ENCODE data around the gene PPP1R9B.

The PPP1R9B gene

GRCh38 chr17:50187751-50188530 is 37.5 kb upstream of the PPP1R9B start:
- no peak for DNase-seq (ENCODE audit: low read depth, low spot score)

- DNase-seq (ENCODE audit: low read depth, low spot score) = no peak
These were observed 36.9 kb upstream of the PPP1R9B start for GRCh38 chr17:50187394-50187725.

- peak; percentile 64 for DNase-seq (ENCODE audit: low read depth, low spot score)
These were observed 36.4 kb upstream of the PPP1R9B start for GRCh38 chr17:50186661-50187393.

- no peak for DNase-seq (ENCODE audit: low read depth, low spot score)
These were observed 35.4 kb upstream of the PPP1R9B start for GRCh38 chr17:50185631-50186471.

GRCh38 chr17:50184611-50185398 is 34.3 kb upstream of the PPP1R9B start:
- DNase-seq (ENCODE audit: low read depth, low spot score) = no peak

- no peak for DNase-seq (ENCODE audit: low read depth, low spot score)
These were observed 33.6 kb upstream of the PPP1R9B start for GRCh38 chr17:50184064-50184463.

- no peak for DNase-seq (ENCODE audit: low read depth, low spot score)
These were observed 33.0 kb upstream of the PPP1R9B start for GRCh38 chr17:50183421-50183994.

- no peak for DNase-seq (ENCODE audit: low read depth, low spot score)
These were observed 32.4 kb upstream of the PPP1R9B start for GRCh38 chr17:50182783-50183420.

- peak; percentile 58 for DNase-seq (ENCODE audit: low read depth, low spot score)
These were observed 31.4 kb upstream of the PPP1R9B start for GRCh38 chr17:50181591-50182560.

- no peak for DNase-seq (ENCODE audit: low read depth, low spot score)
These were observed 30.7 kb upstream of the PPP1R9B start for GRCh38 chr17:50181144-50181543.

GRCh38 chr17:50180620-50181019 is 30.1 kb upstream of the PPP1R9B start:
- no peak for DNase-seq (ENCODE audit: low read depth, low spot score)

- DNase-seq (ENCODE audit: low read depth, low spot score) = no peak
These were observed 29.6 kb upstream of the PPP1R9B start for GRCh38 chr17:50180111-50180510.

GRCh38 chr17:50177983-50178834 is 27.7 kb upstream of the PPP1R9B start:
- DNase-seq (ENCODE audit: low read depth, low spot score) = peak; percentile 97

- DNase-seq (ENCODE audit: low read depth, low spot score) = no peak
These were observed 27.0 kb upstream of the PPP1R9B start for GRCh38 chr17:50177476-50177875.

- no peak for DNase-seq (ENCODE audit: low read depth, low spot score)
These were observed 26.3 kb upstream of the PPP1R9B start for GRCh38 chr17:50176559-50177357.

GRCh38 chr17:50175035-50175807 is 24.7 kb upstream of the PPP1R9B start:
- no peak for DNase-seq (ENCODE audit: low read depth, low spot score)

- DNase-seq (ENCODE audit: low read depth, low spot score) = no peak
These were observed 24.0 kb upstream of the PPP1R9B start for GRCh38 chr17:50174444-50174843.
